AG08396 (cell line): ENCODE measurements around the gene DMD.

Experiments used
- DNase-seq: peaks from one replicate; pipeline ENCODE4 v3.0.0; 2012; ENCODE audit warnings: low spot score, mixed read lengths

Gene DMD

DNA sequence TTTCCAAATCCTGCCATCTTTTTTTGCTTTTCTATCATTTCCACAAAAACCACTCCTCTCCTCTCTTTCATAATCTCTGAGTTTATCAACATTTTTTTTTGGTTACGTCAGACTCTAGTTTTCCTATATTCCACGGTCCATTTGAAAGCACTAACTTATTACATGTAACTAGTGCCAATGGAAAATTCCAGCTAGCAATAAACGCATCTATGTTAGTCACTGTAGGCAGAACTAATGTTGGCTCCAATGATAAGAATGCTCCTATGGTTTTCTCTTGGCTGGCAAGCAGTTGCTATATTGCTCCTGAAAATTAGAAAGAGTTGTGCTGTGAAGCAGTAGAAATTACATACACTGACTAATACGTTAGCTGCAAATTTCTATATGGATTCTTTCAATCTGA is 1504.9 kb downstream of the DMD start:
- DNase-seq, result no peak

GRCh38 chrX:31705816-31706215 is 1505.5 kb downstream of the DMD start:
- DNase-seq, result no peak

GRCh38 chrX:31704938-31705337 is 1506.4 kb downstream of the DMD start:
- DNase-seq, result no peak

DNA sequence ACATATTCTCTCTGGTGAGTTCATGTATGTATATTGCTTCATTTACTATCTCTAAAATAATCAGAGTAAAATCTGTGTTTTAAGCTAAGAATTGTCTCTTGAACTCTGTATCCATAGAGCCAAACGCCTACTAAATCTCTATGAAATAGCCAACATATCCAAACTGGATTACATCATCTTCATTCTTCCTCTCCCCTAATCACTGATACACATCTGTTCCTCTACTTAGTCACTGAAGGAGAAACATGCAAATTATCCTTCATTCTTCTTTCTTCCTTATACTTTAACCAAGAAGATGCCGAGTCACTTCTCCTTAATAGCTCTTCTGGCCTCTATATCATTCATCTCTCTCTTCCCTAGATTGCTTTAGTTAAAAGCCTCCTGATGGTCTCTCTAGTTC is 1509.1 kb downstream of the DMD start:
- no peak for DNase-seq

GRCh38 chrX:31697294-31697916 is 1513.9 kb downstream of the DMD start:
- no peak for DNase-seq

DNA sequence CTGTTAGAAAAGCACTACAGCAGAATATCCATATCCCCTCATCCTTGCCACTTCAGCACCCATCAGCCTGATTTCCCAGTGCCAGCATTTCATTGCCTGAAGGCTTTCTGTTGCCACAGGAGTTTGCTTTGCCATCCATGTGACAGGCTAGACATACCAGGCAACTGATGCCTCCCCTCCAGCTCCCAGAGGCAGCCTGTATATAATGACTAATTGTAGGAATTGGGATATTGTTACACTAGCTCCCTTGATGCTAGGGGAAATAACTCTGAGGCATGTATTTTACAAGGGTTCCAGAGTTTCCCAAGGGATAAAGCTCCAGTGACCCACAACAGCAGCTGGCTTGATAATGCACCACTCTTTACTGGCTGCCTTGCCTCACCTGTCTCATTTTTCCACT is 1531.5 kb downstream of the DMD start:
- DNase-seq, result no peak

- no peak for DNase-seq
These were observed 1541.1 kb downstream of the DMD start for GRCh38 chrX:31670245-31670644.

DNA sequence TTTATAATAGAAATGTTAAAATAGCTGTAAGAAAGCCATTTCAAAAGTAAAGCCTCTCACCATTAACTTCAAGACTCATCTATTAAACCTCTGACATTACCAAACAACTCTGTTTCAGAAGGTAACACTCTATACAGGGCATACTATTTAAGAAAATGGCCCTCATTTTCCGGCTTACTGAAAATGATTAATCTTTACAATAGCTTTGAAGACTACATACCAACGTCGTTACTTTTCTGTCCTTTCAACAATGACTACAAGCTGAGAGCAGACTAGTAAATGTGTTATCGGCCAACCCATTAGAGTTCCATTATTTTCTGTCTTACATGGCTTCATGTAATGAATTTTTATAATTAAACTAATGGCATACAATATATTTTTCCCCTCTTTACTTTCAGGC is 1545.9 kb downstream of the DMD start:
- DNase-seq, result no peak

GRCh38 chrX:31663172-31663571 is 1548.2 kb downstream of the DMD start:
- DNase-seq, result no peak

DNA sequence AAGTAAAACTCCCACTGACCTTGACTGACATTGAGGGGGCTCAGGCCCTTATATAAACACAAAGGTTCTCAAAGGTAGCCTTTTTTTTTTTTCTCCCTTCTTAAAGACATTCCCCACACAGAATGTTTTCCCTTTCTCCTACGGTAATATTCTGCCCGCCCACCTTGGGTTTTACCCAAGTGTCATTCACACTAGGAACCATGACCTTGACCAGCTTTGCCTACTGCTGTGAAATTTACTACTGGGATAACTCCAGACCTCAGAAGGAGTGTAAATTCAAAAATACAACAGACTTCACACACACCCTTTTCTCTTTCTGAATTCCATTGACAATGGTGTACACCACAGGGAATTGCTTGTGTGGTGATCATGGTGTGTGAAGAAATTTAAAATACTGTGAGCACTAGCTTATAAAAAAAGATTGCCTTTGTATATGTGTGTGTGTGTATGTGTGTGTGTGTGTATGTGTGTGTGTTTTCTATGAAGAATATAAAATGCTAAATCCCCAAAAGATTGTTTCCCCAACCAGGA is 1550.0 kb downstream of the DMD start:
- DNase-seq, result no peak

DNA sequence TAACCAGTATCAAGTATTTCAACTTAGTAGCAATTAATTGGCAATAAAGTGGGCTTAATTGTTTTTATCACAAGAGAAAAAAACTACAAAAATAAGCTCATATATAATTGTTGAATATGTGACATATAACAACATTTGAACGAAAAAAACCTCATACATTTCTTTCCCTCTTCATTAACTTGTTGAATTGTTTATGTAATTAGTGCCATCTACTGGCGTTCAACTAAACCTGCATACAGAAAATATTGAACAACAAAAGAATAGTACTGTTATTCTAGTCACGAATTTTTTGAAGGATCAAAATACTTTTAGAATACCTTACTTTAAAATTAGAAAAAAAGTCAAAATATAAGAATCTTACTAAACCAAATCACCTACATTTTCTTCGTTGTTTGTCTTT is 1553.0 kb downstream of the DMD start:
- DNase-seq, result peak; percentile 2

DNA sequence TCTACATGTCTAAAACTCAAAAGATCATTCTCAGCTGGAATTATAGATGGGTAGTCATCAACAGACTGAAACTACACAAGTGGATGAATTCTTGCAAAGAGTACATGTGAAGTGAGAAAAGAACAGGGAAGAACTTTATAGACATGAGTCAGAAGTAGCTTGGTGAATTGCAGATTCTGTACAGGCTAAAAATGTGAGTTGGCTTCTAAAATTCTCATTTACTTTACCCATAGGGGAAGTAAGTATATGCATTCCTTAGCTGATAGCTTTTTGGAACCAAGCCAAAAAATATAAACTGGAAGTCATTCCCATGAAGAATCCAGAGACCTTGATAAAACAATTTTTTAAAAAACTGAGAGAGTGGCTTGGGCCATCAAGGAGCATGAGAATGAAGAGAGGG is 1555.3 kb downstream of the DMD start:
- DNase-seq, result no peak

DNA sequence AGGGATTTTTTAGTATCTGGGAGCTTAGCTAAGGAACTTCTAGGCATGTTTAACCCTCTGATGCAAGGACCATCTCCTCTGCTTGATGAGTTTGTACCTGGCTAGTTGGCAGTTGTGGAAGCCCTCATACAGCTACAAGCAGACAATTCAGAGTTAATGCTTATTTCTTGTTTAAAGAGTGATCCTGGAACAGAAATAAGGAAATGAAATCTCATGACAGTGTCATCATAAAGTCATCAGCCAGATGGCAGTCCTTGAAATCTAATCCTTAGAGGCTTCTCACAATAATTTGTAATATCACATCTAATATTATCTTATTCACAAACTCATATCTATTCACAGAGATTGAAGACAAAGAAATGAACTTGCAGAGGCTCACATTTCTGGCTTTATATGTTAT is 1557.9 kb downstream of the DMD start:
- no peak for DNase-seq

- no peak for DNase-seq
These were observed 1558.7 kb downstream of the DMD start for GRCh38 chrX:31652650-31653049.

DNA sequence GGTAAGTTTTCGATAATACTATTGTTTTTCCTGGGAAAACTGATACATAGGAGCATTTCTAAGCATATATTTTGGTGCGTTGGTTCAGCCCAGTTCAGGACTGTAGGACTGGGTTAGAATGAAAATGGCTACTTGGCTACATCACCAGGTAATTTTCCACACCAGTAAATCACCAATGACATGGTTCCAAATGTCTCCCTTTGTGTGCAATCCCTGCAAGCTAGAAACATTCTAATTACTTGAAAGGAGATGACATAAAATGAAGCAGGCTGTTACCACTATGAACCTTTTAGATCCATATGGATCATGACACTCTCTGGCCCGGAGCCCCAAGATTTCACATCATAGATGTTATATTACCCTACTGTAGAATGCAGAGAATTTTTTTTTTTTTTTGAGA is 1562.1 kb downstream of the DMD start:
- DNase-seq, result no peak

- no peak for DNase-seq
These were observed 1578.0 kb downstream of the DMD start for GRCh38 chrX:31633349-31633748.

GRCh38 chrX:31629195-31629594 is 1582.2 kb downstream of the DMD start:
- no peak for DNase-seq

- peak; percentile 1 for DNase-seq
These were observed 1602.2 kb downstream of the DMD start for GRCh38 chrX:31609130-31609529.

DNA sequence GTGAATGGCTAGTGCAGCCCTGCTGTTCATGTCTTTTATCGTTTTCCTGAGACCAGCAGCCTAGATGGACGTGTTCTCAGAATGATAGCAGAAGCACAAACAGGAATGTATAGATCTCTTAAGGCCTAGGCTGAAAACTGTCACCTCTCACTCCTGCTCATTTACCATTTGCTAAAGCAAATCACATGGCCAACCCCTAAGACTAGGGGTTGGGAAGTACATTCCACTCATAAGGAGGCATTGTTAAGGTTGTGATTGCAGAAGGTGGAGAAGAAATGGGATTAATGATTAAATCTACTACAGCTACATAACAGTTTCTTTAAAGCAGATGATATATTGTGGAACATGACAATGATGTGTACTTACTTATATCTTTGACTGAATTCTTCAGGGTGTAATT is 1602.7 kb downstream of the DMD start:
- no peak for DNase-seq

GRCh38 chrX:31606771-31607170 is 1604.6 kb downstream of the DMD start:
- DNase-seq, result no peak

DNA sequence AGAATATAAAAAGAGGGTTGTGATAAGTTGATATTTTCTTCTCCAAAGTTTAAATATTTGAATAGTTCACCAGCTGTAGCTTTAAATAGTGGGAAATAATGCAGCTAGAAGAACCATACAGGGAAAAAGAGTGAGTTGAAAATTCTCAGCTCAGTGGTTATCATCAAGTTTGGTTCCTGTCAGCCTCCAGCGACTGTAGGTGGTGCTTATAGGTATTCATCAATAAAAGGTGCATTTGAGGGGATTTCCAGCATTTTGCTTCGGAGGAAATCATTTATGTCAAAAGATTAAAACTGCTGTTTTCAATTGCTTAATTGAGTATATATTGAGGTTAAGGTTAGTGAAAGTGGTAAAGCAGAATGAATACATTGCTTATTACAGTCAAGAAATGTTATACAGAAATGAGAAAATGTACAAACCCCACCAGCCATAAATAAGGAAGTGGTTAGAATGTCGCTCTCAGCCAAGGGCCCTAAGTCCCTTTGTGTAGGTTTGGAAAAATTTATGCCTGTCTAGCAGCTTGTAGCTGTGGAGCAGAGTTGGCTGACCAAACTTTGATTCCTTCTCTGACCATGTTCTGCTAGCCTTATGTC is 1606.6 kb downstream of the DMD start:
- no peak for DNase-seq

DNA sequence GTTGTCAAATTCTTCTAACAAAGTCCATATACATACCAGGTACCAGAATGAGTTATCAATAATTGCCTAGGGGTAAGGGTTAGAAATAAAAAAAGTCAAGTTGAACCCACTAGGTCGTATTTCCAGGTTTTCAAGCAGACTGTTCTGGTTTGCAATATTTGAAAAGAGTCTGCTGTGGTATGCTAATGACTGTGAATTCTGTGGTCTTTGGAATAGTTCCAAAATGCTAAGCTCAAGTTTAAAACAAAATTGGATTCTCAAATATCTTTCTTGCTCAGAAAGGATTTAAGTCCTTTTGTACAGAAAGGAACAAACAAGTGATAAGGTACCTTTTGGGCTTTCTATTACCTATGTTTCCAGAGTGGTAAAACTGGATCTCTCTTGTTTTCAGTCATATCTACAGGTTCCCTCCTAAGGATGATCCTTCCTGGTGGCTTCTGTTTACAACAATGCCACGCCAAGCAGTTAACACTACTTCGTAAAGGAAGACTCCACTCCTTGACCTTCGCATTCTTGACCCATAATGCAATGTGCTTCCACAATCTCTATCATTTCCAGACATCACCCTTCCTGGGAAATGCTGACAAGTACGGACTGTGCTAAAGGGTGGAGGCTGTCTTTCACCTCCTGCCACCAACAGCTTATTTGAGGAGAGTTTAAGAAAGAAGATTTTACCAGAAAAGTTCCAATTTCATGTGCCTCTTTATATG is 1607.8 kb downstream of the DMD start:
- no peak for DNase-seq

- no peak for DNase-seq
These were observed 1610.5 kb downstream of the DMD start for GRCh38 chrX:31600823-31601222.
